GM18867 (cell line): Measurements from ENCODE around the gene ATXN1.
A peak's percentile ranks its signal among the peaks of the same experiment; 100 is the strongest.

ENCODE experiments used
- ATAC-seq: cut with Tn5 transposase; IDR thresholded peaks from one replicate; pipeline ENCODE4 v1.9.1; 2021; ENCODE audit warnings: mild to moderate bottlenecking, moderate library complexity; ENCODE audit not compliant: unreplicated experiment

Gene ATXN1

DNA sequence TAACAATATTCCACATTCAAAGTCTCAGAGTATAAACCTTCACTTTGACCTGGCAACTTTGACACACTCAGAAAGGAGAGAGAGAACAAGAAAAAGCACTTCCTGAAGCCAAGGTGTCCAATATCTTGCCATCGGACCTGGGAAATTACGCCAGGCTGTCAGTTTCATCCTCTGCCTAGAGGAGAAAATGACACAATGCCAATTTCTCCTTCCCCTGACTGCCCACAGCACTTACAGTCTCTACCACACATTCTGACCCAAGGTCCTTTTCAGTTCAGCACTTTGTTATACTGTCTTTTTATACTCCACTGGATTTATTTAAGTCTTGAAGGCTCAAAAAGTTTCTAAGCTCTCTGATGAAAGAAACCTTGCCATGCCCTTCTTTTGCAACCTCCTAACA, 272.4 kb downstream of the ATXN1 start:
- ATAC-seq: no peak

GRCh38 chr6:16487996-16488674, 273.1 kb downstream of the ATXN1 start:
- peak; percentile 43 for ATAC-seq

DNA sequence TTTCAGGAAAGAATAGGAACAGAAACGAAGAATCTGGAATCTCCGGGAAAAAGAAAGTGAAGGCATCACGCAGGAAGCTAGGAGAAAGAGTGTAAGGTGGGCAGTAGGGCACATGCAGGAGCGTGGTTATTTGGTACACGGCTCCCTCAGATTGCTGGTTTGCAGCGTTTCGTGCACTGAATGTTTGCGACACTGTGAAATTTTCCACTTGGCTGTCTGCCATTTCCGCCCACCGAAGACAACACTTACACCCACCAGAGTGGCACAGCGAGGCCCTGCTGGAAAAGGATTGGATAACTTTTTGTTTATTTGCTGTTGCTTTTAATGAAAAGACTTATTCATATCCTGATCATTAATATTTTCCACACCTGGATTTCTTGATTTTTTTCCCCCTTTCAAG, 274.6 kb downstream of the ATXN1 start:
- no peak for ATAC-seq

DNA sequence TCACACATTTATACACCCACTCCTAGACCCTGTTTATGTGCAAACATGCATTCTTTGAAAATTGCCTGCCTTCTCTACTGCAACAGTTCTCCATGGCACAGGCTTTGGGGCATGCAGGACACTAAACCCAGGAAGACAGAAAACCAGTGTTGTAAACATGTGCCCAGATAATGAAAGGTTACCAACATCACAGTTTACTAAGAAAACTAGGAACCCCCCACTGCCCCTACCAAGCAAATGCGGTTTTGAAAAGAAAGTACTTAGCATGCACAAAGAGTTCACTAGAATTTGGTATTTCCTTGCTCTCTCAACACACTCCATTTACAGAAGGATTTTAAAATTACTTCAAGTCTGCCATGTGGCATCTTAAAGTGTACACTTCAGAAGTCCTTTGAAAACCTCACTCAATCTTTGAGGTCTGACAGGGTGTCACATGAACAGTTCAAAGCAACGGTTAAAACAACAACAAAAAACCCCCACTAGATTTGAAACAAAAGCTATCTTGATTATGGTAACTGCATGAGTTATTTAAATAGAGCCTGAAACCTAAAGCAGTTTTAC, 277.9 kb downstream of the ATXN1 start:
- no peak for ATAC-seq

GRCh38 chr6:16482702-16483314, 278.5 kb downstream of the ATXN1 start:
- no peak for ATAC-seq

- ATAC-seq: no peak
Measured at GRCh38 chr6:16481697-16482399, 279.4 kb downstream of the ATXN1 start.

DNA sequence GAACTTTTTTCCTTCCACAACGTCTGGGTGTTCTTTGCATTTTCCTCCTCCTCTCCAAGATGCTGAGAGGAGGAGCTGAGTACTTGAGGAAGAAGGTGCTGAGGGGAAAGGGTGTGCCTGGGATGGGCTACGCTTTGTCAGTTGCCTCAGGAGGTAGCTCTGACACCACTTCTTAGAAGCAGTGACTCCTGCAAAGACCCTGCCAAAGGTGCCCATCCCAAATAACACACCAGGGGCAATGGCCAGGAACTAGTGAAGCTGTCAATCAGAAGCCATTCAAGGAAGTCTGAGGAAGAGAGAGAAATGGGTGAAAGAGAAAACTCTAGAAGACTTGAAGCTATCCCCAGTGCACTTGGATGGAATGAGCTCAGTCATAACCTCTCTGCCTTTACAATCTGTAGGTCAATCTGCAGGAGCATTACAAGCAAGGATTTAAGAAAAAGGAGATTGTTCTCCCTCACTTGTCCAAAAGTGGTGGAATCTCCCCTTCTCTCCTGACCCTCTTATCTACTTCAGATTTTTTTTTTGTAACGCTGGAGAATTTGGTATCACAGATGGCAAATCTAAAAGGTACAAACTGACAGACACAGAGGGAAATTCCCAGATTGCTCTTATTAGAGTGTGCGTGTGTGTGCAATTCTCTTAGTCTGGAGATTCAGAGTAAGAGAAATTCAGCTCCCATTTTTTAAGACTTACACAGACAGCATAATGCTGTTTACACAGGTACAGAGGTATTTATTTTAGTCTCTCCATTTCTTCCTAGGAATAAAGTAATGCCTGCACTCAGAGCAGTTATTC, 280.3 kb downstream of the ATXN1 start:
- no peak for ATAC-seq

GRCh38 chr6:16477367-16478149, 283.7 kb downstream of the ATXN1 start:
- no peak for ATAC-seq

GRCh38 chr6:16476861-16477260, 284.4 kb downstream of the ATXN1 start:
- no peak for ATAC-seq

- ATAC-seq: no peak
Measured at GRCh38 chr6:16475494-16475781, 285.8 kb downstream of the ATXN1 start.

- no peak for ATAC-seq
Measured at GRCh38 chr6:16474772-16475493, 286.3 kb downstream of the ATXN1 start.

- ATAC-seq: no peak
Measured at GRCh38 chr6:16473908-16474771, 287.1 kb downstream of the ATXN1 start.

GRCh38 chr6:16473184-16473907, 287.9 kb downstream of the ATXN1 start:
- ATAC-seq: peak; percentile 49

- no peak for ATAC-seq
Measured at GRCh38 chr6:16472349-16473069, 288.8 kb downstream of the ATXN1 start.

- ATAC-seq: peak; percentile 16
Measured at GRCh38 chr6:16471910-16472297, 289.4 kb downstream of the ATXN1 start.

- ATAC-seq: peak; percentile 74
Measured at GRCh38 chr6:16471222-16471909, 289.9 kb downstream of the ATXN1 start.
